Mesendoderm (in vitro differentiated cells): ENCODE data around the gene MSGN1.
"Not testable (repeated sequence)": the region's sequence is repeated elsewhere in the genome, so short reads cannot be mapped to it uniquely, and the experiment has no call there.

Experiments
- DNase-seq: peaks from one replicate; pipeline ENCODE4 v3.0.0; 2013
- H2AK5ac ChIP-seq: 2 replicates; pipeline ENCODE4 v1.6.1; 2013; ENCODE audit warnings: low read length, inconsistent platforms
- H2BK120ac ChIP-seq: 2 replicates; pipeline ENCODE4 v1.6.1; 2013; ENCODE audit warnings: low read depth, mild to moderate bottlenecking, low read length, moderate library complexity, mixed read lengths
- H2BK15ac ChIP-seq: replicated peaks from 2 replicates; pipeline ENCODE4 v1.6.1; 2013; ENCODE audit warnings: low read depth, mild to moderate bottlenecking, moderate library complexity
- H2BK5ac ChIP-seq: 2 replicates; pipeline ENCODE4 v1.6.1; 2013; ENCODE audit warnings: low read length, inconsistent platforms
- H3K18ac ChIP-seq: 2 replicates; pipeline ENCODE4 v1.6.1; 2013; ENCODE audit warnings: mild to moderate bottlenecking, low read length, mixed read lengths
- H3K23ac ChIP-seq: one replicate; pipeline ENCODE4 v1.6.1; 2013; ENCODE audit warnings: low read length
- H3K27ac ChIP-seq: 2 replicates; pipeline ENCODE4 v1.5.1; 2013; ENCODE audit warnings: low read depth, mild to moderate bottlenecking, inconsistent platforms, low read length, moderate library complexity
- H3K27me3 ChIP-seq: 2 replicates; pipeline ENCODE4 v1.6.1; 2013; ENCODE audit warnings: low read length, control low read depth, mild to moderate bottlenecking, inconsistent platforms; ENCODE audit not compliant: insufficient read depth, poor library complexity
- H3K36me3 ChIP-seq: 2 replicates; pipeline ENCODE4 v1.6.1; 2013; ENCODE audit warnings: low read length, inconsistent platforms; ENCODE audit not compliant: control insufficient read depth, insufficient read depth
- H3K4ac ChIP-seq: one replicate; pipeline ENCODE4 v1.6.1; 2013; ENCODE audit warnings: low read depth, mild to moderate bottlenecking, low read length, moderate library complexity
- H3K4me1 ChIP-seq: 2 replicates; pipeline ENCODE4 v1.6.1; 2013; ENCODE audit warnings: low read depth, low read length, inconsistent platforms; ENCODE audit not compliant: control insufficient read depth
- H3K4me2 ChIP-seq: 2 replicates; pipeline ENCODE4 v1.6.1; 2013; ENCODE audit warnings: low read length
- H3K4me3 ChIP-seq: 2 replicates; pipeline ENCODE4 v1.5.1; 2013; ENCODE audit warnings: mild to moderate bottlenecking, low read length
- H3K56ac ChIP-seq: one replicate; pipeline ENCODE4 v1.6.1; 2013; ENCODE audit warnings: low read length
- H3K79me1 ChIP-seq: 2 replicates; pipeline ENCODE4 v1.6.1; 2013; ENCODE audit warnings: low read length, inconsistent platforms
- H3K79me2 ChIP-seq: 2 replicates; pipeline ENCODE4 v1.6.1; 2013; ENCODE audit warnings: mild to moderate bottlenecking, low read length; ENCODE audit not compliant: control insufficient read depth, insufficient read depth
- H3K9ac ChIP-seq: 2 replicates; pipeline ENCODE4 v1.6.1; 2013; ENCODE audit warnings: low read length, inconsistent platforms
- H4K5ac ChIP-seq: one replicate; pipeline ENCODE4 v1.6.1; 2013; ENCODE audit warnings: low read length
- H4K8ac ChIP-seq: one replicate; pipeline ENCODE4 v1.6.1; 2013; ENCODE audit warnings: low read depth, mild to moderate bottlenecking, control low read depth, low read length, moderate library complexity
- whole genome bisulfite sequencing: extraction: QIAGEN DNeasy Blood & Tissue Kit; methylation state at CpG from one replicate; pipeline ENCODE4 v1.1.7; 2013; ENCODE audit warnings: low lambda C conversion rate, missing lambda C conversion rate; ENCODE audit not compliant: insufficient coverage; ENCODE audit errors: extremely low coverage; 5-methylcytosine and 5-hydroxymethylcytosine counted together

The MSGN1 gene

GRCh38 chr2:17823646-17824045, 7.4 kb downstream of the MSGN1 start:
- H3K4me2 ChIP-seq, H4K8ac ChIP-seq, DNase-seq, H4K5ac ChIP-seq, H3K36me3 ChIP-seq, H3K79me1 ChIP-seq, H3K79me2 ChIP-seq, H3K27ac ChIP-seq, H3K18ac ChIP-seq, H2AK5ac ChIP-seq, H3K4me1 ChIP-seq, H3K27me3 ChIP-seq, H3K4ac ChIP-seq, H3K9ac ChIP-seq, H3K4me3 ChIP-seq, H2BK120ac ChIP-seq, H3K56ac ChIP-seq, H2BK15ac ChIP-seq, H2BK5ac ChIP-seq, H3K23ac ChIP-seq: not testable (repeated sequence)
- WGBS = no CpG with 5 or more reads among the region's 4 CpGs

- Histone ChIP-seq H2BK5ac (no peak overlapping the region), H3K27ac (no peak overlapping the region), H2BK15ac (no peak overlapping the region), H3K23ac (no peak overlapping the region), H2BK120ac (no peak overlapping the region), H2AK5ac (no peak overlapping the region), H3K79me2 (no peaks in the 10 kb centered on the region), H3K4me1 (no peaks in the 10 kb centered on the region), H3K4me2 (no peak overlapping the region), H3K27me3 (no peaks in the 10 kb centered on the region), H4K8ac (no peak overlapping the region), H3K36me3 (no peaks in the 10 kb centered on the region), H3K56ac (no peak overlapping the region), H3K4ac (no peak overlapping the region), H3K9ac (no peak overlapping the region), H3K79me1 (no peaks in the 10 kb centered on the region), H4K5ac (no peak overlapping the region), H3K18ac (no peak overlapping the region), H3K4me3 (no peak overlapping the region)
- DNase-seq = no peak
- no CpG with 5 or more reads among the region's 5 CpGs for WGBS
Measured at GRCh38 chr2:17827316-17827715, 11.1 kb downstream of the MSGN1 start.

- no peak overlapping the region for H2BK5ac ChIP-seq
- no peaks in the 10 kb centered on the region for H3K79me2 ChIP-seq
- no peaks in the 10 kb centered on the region for H3K36me3 ChIP-seq
- no peak overlapping the region for H3K4ac ChIP-seq
- no peak overlapping the region for H3K56ac ChIP-seq
- H4K8ac ChIP-seq = no peak overlapping the region
- H2BK15ac ChIP-seq = no peak overlapping the region
- H3K79me1 ChIP-seq = no peaks in the 10 kb centered on the region
- no peaks in the 10 kb centered on the region for H3K4me1 ChIP-seq
- no peak overlapping the region for H3K27ac ChIP-seq
- H3K4me3 ChIP-seq = no peak overlapping the region
- no peak for DNase-seq
- no peak overlapping the region for H3K23ac ChIP-seq
- no CpG with 5 or more reads among the region's 2 CpGs for WGBS
- H2AK5ac ChIP-seq = no peak overlapping the region
- H2BK120ac ChIP-seq = no peak overlapping the region
- no peak overlapping the region for H3K4me2 ChIP-seq
- H3K9ac ChIP-seq = no peak overlapping the region
- H4K5ac ChIP-seq = no peak overlapping the region
- no peaks in the 10 kb centered on the region for H3K27me3 ChIP-seq
- no peak overlapping the region for H3K18ac ChIP-seq
Measured at GRCh38 chr2:17827785-17828184, 11.5 kb downstream of the MSGN1 start.

GRCh38 chr2:17830053-17831034, 14.1 kb downstream of the MSGN1 start:
- Histone ChIP-seq H2BK5ac (no peak overlapping the region), H2AK5ac (no peak overlapping the region), H2BK120ac (no peak overlapping the region), H4K8ac (no peak overlapping the region), H3K4me3 (no peak overlapping the region), H3K9ac (no peak overlapping the region), H3K4ac (no peak overlapping the region), H3K79me1 (no peaks in the 10 kb centered on the region), H4K5ac (no peak overlapping the region), H3K27me3 (no peaks in the 10 kb centered on the region), H3K23ac (no peak overlapping the region), H3K79me2 (no peaks in the 10 kb centered on the region), H3K18ac (no peak overlapping the region), H3K56ac (no peak overlapping the region), H3K27ac (no peak overlapping the region), H2BK15ac (no peak overlapping the region), H3K36me3 (no peaks in the 10 kb centered on the region), H3K4me2 (no peak overlapping the region), H3K4me1 (no peaks in the 10 kb centered on the region)
- peak; percentile 97 for DNase-seq
- no CpG with 5 or more reads among the region's 37 CpGs for WGBS

DNA sequence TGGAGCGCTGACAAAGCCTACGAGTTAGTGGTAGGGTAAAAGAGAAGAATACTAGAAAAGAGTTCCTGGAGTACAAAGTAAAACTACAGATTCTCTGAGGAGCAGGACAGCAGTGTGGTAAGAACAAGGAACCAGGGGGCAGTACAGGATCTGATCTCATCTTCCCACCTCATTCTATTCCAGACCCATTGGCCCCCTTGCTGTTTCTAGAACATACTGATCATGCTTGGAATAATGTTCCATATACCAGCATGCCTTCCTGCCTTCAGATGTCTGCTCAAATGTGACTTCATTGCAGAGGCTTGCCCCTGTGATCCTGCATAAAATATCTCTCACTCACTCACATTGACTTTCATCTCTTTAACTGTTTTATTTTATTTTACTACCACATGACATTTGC, 19.3 kb downstream of the MSGN1 start:
- Histone ChIP-seq H2BK120ac (no peak overlapping the region), H4K5ac (no peak overlapping the region), H3K36me3 (no peaks in the 10 kb centered on the region), H3K4me3 (no peak overlapping the region), H2BK5ac (no peak overlapping the region), H2AK5ac (no peak overlapping the region), H3K4me2 (no peak overlapping the region), H3K18ac (no peak overlapping the region), H3K79me1 (no peaks in the 10 kb centered on the region), H3K23ac (no peak overlapping the region), H3K27me3 (no peaks in the 10 kb centered on the region), H3K9ac (no peak overlapping the region), H3K79me2 (no peaks in the 10 kb centered on the region), H3K4me1 (no peaks in the 10 kb centered on the region), H4K8ac (no peak overlapping the region), H3K4ac (no peak overlapping the region), H2BK15ac (no peak overlapping the region), H3K27ac (no peak overlapping the region), H3K56ac (no peak overlapping the region)
- WGBS = no CpG with 5 or more reads among the region's 2 CpGs
- DNase-seq = peak; percentile 71
